HG02571 (cell line): ENCODE measurements around the gene ARMC6.

Source experiments
- ATAC-seq: cut with Tn5 transposase; IDR thresholded peaks from one replicate; pipeline ENCODE4 v1.9.1; 2021; ENCODE audit warnings: mild to moderate bottlenecking, moderate library complexity; ENCODE audit not compliant: unreplicated experiment

ARMC6 gene

GRCh38 chr19:19054315-19054938, 21.0 kb downstream of the ARMC6 start:
- ATAC-seq = no peak

GRCh38 chr19:19054939-19055440, 21.6 kb downstream of the ARMC6 start:
- ATAC-seq = no peak

GRCh38 chr19:19055701-19056100, 22.3 kb downstream of the ARMC6 start:
- ATAC-seq = no peak

- no peak for ATAC-seq
Observed at GRCh38 chr19:19056636-19057275, 23.4 kb downstream of the ARMC6 start.

GRCh38 chr19:19057317-19057716, 23.9 kb downstream of the ARMC6 start:
- no peak for ATAC-seq

- ATAC-seq = no peak
Observed at GRCh38 chr19:19057720-19058119, 24.3 kb downstream of the ARMC6 start.

- ATAC-seq = no peak
Observed at GRCh38 chr19:19059018-19059836, 25.8 kb downstream of the ARMC6 start.

GRCh38 chr19:19059837-19060611, 26.6 kb downstream of the ARMC6 start:
- no peak for ATAC-seq

GRCh38 chr19:19061506-19061905, 28.1 kb downstream of the ARMC6 start:
- ATAC-seq = no peak

GRCh38 chr19:19062454-19063182, 29.2 kb downstream of the ARMC6 start:
- no peak for ATAC-seq

GRCh38 chr19:19063183-19064097, 30.0 kb downstream of the ARMC6 start, which contains the start of gene SLC25A42:
SLC25A42 (plus strand) TSS chr19:19063994; CDS start chr19:19096125, 32,131 bp downstream.
- ATAC-seq = peak; percentile 91

GRCh38 chr19:19064098-19064722, 30.8 kb downstream of the ARMC6 start:
- no peak for ATAC-seq

- ATAC-seq = no peak
Observed at GRCh38 chr19:19064811-19065745, 31.7 kb downstream of the ARMC6 start.

- ATAC-seq = no peak
Observed at GRCh38 chr19:19067276-19068072, 34.1 kb downstream of the ARMC6 start.

- no peak for ATAC-seq
Observed at GRCh38 chr19:19068659-19069654, 35.6 kb downstream of the ARMC6 start.

- no peak for ATAC-seq
Observed at GRCh38 chr19:19071897-19072296, 38.5 kb downstream of the ARMC6 start.
